ENCODE measurements around the gene ING1. TPM values are rescaled to one million over a fixed set of nuclear protein-coding genes. Genes with fewer than 3 reads are reported as not detected.

The ING1 gene
- total RNA-seq, 1 donor from 2014 or later, result 12.6 TPM

GRCh38 chr13:110713981-110714796 is 689 bp downstream of the ING1 start:
- intact Hi-C loops (cut with micrococcal nuclease), result loop anchor here (2.0 to 10.0 kb wide), 5 partner anchors 55 to 1981 kb away; partner anchors contain the start of genes ATP11A and TUBGCP3

- intact Hi-C loops (cut with micrococcal nuclease), result loop anchor here (1.0 to 10.0 kb wide), 13 partner anchors 9 to 1980 kb away; partner anchors contain the start of genes ANKRD10, ATP11A, CARS2 and NAXD
These were observed 1.4 kb downstream of the ING1 start for GRCh38 chr13:110714797-110715394.

GRCh38 chr13:110715395-110716246 is 2.1 kb downstream of the ING1 start:
- intact Hi-C loops (cut with micrococcal nuclease), result loop anchor here (1.0 to 10.0 kb wide), 13 partner anchors 9 to 1979 kb away; partner anchors contain the start of genes ANKRD10, ATP11A, CARS2 and NAXD

- intact Hi-C loops (cut with micrococcal nuclease), result loop anchor here (5.0 to 10.0 kb wide), 5 partner anchors 329 to 1979 kb away; partner anchors contain the start of genes ATP11A and TUBGCP3
These were observed 2.7 kb downstream of the ING1 start for GRCh38 chr13:110716247-110716515.

- intact Hi-C loops (cut with micrococcal nuclease), result loop anchor here (5.0 to 10.0 kb wide), 5 partner anchors 326 to 1976 kb away; partner anchors contain the start of genes ATP11A and TUBGCP3
These were observed 5.7 kb downstream of the ING1 start for GRCh38 chr13:110719036-110719710.

- intact Hi-C loops (cut with micrococcal nuclease), result loop anchor here (1.0 kb wide), 1 partner anchor 42 kb away; no protein-coding TSS in a partner anchor
These were observed 9.5 kb downstream of the ING1 start for GRCh38 chr13:110722971-110723370.

- intact Hi-C loops (cut with micrococcal nuclease), result no loop called here
These were observed 10.1 kb downstream of the ING1 start for GRCh38 chr13:110723598-110723997.

DNA sequence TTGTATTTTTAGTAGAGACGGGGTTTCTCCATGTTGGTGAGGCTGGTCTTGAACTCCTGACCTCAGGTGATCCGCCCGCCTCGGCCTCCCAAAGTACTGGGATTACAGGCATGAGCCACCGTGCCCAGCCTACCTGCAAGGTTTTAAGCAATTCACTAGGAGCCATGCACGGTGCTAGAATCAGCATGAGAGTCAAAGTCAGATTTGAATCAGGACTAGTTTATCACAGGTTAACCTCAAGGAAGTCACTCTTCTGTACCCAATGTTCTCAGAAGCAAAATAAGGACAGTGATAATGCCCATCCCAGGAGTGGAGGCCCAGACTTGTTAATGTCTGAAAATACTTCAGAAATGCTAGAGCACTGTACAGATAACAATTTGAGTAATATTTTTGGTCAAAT is 12.7 kb downstream of the ING1 start:
- intact Hi-C loops (cut with micrococcal nuclease), result loop anchor here (1.0 kb wide), 2 partner anchors 11 to 20 kb away; partner anchors contain the start of gene CARS2

GRCh38 chr13:110726726-110727125 is 13.2 kb downstream of the ING1 start:
- intact Hi-C loops (cut with micrococcal nuclease), result loop anchor here (1.0 kb wide), 2 partner anchors 11 to 20 kb away; partner anchors contain the start of gene CARS2

GRCh38 chr13:110731072-110731471 is 17.6 kb downstream of the ING1 start:
- intact Hi-C loops (cut with micrococcal nuclease), result no loop called here

DNA sequence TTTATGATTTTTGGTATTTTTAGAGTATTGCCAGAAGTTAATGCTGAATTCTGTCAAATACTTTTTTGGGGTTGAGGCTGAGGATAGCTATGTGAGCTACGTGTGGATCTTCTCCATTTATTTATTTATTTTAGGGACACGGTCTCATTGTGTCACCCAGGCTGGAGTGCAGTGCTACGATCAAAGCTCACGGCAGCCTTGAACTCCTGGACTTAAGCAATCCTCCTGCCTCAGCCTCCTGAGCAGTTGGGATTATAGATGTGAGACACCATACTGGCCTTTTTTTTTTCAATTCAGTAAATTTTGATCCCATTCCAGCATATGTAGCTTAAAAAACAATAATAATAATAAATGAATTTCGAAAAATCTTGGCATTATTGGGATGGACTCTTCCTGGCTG is 21.1 kb downstream of the ING1 start:
- intact Hi-C loops (cut with micrococcal nuclease), result no loop called here

DNA sequence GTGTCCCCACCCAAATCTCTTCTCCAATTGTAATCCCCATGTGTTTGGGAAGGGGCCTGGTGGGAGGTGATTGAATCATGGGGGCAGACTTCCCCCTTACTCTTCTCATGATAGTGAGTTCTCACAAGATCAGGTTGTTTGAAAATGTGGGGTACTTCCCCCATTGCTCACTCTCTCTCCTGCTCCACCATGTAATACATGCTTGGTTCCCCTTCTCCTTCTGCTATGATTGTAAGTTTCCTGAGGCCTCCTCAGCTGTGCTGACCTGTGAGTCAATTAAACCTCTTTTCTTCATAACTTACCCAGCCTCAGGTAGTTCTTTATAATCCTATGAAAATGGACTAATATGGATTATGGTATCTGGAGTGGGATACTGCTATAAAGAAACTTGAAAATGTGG is 24.1 kb downstream of the ING1 start:
- intact Hi-C loops (cut with micrococcal nuclease), result no loop called here

- intact Hi-C loops (cut with micrococcal nuclease), result no loop called here
These were observed 30.2 kb downstream of the ING1 start for GRCh38 chr13:110743687-110744086.

- intact Hi-C loops (cut with micrococcal nuclease), result no loop called here
These were observed 32.9 kb downstream of the ING1 start for GRCh38 chr13:110746438-110746837.

GRCh38 chr13:110748271-110748670 is 34.8 kb downstream of the ING1 start:
- intact Hi-C loops (cut with micrococcal nuclease), result no loop called here

DNA sequence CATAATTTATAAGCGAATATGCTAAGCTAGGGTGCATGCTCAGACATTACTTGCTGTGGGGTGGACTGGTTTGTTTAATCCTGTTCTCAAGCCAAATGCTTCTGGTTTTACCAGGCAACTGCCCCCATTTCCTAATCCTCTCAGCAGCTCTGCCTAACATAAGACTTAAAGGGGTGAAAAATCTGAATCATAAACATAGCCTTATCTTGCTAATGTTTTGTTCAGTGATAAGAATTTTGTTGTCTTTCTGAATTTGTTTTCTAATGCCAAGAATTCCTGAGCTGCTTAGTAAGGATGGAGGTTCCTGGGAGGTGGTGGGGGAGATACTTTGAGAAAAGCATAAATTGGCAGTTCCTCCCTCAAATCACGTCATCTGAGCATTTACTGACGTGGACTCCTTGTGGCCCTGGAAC is 42.7 kb downstream of the ING1 start:
- intact Hi-C loops (cut with micrococcal nuclease), result no loop called here

GRCh38 chr13:110757296-110757695 is 43.8 kb downstream of the ING1 start:
- intact Hi-C loops (cut with micrococcal nuclease), result no loop called here

DNA sequence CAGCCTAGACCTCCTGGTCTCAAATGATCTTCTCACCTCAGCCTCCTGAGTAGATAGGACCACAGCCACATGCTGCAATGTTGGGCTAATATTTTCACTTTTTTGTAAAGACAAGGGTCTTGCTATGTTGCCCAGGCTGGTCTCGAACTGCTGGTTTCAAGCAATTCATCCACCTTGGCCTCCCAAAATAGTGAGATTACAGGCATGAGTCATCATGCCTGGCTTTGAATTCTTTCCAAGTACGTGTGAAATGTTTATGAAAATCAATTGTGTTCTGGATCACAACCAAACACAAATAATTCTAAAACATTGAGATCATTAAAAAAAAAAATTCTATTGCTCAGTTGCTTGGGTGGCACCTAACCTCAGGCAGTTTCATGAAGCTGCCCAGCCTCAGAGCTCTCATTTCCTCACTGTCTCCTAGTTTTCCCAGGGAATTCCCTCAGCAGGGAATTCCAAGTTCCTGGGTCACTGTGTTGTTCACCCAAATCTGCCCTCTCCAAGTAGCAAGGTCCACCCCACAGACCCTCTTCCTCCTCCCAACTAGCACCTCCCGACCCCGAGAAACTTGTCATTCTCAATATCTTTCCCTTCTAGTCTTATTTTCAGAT is 44.8 kb downstream of the ING1 start:
- intact Hi-C loops (cut with micrococcal nuclease), result no loop called here

DNA sequence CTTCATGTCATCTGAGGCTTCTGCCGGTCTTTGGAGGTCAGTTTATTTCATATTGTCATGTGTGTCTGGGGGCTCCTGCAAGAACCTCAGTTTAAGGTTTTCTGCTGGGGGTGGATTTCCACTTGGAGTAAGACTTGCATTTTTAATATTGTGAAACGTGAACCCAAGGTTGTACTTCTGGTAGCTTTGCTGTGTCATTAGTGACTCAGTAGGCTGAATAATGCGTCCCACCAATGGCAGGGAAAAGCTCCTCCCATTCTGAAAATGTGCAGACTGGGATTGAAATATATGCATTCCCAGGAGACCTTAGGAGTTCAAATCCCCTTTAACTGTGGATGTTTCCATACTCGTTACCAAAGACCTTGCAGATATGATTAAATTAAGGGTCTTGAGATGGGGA is 46.2 kb downstream of the ING1 start:
- intact Hi-C loops (cut with micrococcal nuclease), result no loop called here

DNA sequence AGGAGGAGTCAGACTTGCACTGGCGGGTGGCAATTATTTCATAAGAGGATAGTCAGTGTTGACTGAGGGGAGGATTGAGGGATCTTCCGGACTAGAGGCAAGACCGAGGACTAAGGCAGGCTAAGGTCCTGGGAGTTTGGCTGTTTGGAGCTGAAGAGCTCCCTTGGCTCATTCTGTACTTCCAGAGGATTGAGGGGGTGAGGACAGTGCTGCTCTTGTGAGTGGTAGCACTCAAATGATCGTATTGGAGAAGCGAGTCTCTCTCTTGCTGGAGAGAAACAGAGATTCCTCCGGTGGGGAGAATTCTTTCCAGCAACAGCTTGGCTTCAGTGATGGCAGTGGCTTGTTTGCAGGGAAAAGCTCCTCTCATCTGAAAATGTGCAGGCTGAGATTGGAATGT is 47.1 kb downstream of the ING1 start:
- intact Hi-C loops (cut with micrococcal nuclease), result no loop called here
